Loucy (cell line): ENCODE results near the gene ALKAL2.

Experiments used
- EZH2phosphoT487 ChIP-seq: fragments of 200-600 bp; IDR thresholded peaks from 2 replicates; pipeline ENCODE4 v1.6.1; 2018; ENCODE audit warnings: antibody characterized with exemption, mild to moderate bottlenecking, moderate library complexity, borderline replicate concordance
- TF ChIP-seq, protein P1 (sequence below): fragments of 200-600 bp; sonication (generic); conservative IDR thresholded peaks from 2 replicates; pipeline ENCODE4 v1.5.1; 2014; ENCODE audit warnings: mild to moderate bottlenecking, antibody characterized with exemption, low read length

- TF ChIP-seq, protein P1, sequence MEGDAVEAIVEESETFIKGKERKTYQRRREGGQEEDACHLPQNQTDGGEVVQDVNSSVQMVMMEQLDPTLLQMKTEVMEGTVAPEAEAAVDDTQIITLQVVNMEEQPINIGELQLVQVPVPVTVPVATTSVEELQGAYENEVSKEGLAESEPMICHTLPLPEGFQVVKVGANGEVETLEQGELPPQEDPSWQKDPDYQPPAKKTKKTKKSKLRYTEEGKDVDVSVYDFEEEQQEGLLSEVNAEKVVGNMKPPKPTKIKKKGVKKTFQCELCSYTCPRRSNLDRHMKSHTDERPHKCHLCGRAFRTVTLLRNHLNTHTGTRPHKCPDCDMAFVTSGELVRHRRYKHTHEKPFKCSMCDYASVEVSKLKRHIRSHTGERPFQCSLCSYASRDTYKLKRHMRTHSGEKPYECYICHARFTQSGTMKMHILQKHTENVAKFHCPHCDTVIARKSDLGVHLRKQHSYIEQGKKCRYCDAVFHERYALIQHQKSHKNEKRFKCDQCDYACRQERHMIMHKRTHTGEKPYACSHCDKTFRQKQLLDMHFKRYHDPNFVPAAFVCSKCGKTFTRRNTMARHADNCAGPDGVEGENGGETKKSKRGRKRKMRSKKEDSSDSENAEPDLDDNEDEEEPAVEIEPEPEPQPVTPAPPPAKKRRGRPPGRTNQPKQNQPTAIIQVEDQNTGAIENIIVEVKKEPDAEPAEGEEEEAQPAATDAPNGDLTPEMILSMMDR = no peak
- TF ChIP-seq EZH2phosphoT487 = no peak
Observed at GRCh38 chr2:273333-273732, 14.6 kb downstream of the ALKAL2 start.
